ENCODE results near the gene SLC38A7.
"Not testable (repeated sequence)": the region's sequence is repeated elsewhere in the genome, so short reads cannot be mapped to it uniquely, and the experiment has no call there.

SLC38A7 gene

GRCh38 chr16:58678269-58678668 is 6.3 kb downstream of the SLC38A7 start:
- DNase-seq, result no peak

GRCh38 chr16:58670946-58671583 is 13.5 kb downstream of the SLC38A7 start:
- DNase-seq, result no peak

DNA sequence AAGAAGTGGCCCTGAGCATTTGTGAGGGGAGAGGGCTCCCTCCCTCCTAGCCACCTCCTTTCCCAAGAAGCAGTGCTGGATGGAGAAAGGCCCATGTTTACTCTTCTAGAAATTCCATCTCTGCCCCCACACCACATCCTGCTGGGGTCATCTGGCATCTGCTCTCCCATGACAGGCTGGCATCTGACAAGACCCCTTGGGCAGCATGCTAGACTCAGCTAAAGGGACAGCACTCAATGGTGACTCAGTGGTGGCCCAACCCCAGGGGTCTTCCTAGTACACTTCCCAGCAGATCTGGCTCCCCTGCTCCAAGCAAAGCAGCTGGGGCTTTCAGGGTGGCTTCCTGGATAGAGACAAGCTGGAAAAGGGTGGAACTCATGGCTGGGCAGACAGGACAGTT is 14.4 kb downstream of the SLC38A7 start:
- no peak for DNase-seq

DNA sequence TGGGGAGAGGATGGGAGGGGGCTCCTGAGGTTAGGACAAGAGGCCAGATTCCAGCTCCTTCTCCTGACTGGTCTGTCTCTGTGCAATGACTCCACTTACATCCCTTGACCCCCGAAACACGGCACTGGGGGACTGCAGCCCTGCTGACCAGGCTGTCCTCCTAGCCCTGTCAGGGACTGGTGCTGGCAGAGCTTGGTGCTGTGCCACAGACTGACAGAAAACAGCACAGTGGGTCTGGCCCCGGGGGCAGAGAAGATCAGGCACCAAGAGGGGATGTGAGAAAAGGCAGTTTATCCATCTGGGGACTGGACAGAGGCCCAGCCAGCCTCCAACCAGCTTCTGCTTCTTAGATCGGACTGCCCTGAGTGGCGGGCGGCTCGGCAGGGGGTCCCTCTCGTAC is 19.4 kb downstream of the SLC38A7 start:
- no peak for DNase-seq

DNA sequence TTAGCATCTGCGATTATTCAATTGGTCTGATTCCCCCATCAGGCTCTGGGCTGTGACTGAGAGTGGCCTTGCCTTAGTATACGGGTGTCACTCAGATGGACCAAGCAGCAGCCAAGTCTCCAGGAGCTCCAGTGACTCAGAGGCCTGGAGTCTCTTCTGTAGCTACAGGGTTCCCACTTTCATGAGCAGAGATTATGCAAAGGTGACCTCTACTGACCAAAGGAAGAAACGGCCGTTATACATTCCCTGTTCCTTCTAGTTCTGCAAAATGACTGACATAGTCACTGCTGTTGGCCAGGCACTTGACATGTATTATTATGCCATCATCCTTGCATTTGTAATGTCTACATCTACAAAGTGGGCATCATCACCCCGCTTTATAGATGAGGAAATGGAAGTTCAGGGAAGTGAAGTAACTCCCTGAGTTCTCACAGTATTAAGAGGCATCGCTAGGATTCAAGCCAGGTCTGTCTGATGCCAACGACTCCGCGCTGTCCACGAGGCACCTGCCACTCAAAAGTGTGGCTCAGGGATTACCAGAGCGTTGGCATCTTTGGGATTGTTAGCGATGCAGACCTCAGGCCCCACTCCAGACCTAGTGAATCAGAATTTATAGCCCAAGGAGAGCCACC is 23.3 kb downstream of the SLC38A7 start:
- DNase-seq, result no peak

DNA sequence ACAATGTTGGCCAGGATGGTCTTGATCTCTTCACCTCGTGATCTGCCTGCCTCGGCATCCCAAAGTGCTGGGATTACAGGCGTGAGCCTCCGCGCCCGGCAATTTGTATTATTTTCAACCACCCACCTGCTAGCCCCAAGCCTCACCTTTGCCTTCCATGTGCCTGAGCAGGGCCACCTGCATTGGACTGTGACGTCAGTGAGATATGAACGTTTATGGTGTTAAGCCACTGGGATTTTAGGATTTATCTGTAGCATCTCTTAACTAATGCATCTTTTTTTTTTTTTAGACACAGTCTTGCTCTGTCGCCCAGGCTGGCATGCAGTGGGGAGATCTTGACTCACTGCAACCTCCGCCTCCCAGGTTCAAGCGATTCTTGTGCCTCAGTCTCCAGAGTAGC is 24.7 kb downstream of the SLC38A7 start:
- DNase-seq, result not testable (repeated sequence)

- no peak for DNase-seq
Measured at GRCh38 chr16:58658796-58659211, 25.8 kb downstream of the SLC38A7 start.

- DNase-seq, result no peak
Measured at GRCh38 chr16:58656899-58657298, 27.7 kb downstream of the SLC38A7 start.

GRCh38 chr16:58655215-58655596 is 29.4 kb downstream of the SLC38A7 start:
- no peak for DNase-seq

DNA sequence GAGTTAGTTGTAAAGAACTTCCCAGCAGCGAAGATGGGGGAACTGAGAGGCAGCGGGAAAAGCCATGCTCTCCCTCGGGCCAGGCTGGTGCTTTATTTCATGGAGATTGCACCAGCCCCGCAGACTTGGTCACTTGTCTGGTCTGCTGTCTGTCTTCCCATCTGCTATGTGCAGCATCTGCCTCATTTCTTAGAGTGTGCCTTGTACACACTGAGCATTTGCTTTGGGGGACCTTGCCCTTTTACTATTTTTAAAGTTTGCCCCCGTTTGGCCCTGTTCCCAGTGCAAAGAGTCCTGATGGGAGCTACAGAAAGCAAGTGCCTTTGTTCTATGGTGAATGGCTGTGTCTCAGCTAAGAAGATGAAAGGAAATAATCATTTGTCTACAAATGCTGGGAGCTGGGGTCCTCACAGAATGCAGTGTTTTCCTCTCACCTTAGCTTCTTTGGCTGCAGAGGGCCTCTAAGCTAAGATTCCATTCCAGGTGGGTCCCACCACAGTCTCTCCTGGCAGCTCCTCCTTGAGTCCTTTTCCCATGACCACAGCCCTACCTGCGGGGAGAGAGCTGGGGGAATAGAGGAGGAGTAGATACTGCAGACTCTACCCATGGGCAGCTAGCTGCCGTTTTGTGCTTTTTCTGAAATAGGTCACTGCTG is 29.9 kb downstream of the SLC38A7 start:
- no peak for DNase-seq

DNA sequence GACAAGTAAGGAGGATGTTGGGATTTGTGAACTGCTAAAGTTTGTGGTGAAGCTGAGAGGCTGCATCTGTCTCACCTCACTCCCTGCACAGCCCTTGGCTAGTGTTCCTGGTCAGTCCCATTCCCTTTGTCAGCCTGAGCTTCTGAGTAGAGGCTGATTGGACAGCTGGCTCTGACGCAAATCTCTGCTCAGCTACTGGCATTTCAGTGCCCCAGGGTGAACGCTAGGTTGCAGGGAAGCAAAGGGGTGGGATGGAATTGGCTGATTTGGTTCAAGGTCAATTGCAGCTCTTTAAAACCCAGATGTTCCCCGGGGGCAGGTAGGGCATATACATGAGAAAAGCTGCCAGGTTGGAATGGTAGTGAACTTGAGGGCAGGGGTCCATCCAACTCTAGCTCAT is 31.8 kb downstream of the SLC38A7 start:
- no peak for DNase-seq

DNA sequence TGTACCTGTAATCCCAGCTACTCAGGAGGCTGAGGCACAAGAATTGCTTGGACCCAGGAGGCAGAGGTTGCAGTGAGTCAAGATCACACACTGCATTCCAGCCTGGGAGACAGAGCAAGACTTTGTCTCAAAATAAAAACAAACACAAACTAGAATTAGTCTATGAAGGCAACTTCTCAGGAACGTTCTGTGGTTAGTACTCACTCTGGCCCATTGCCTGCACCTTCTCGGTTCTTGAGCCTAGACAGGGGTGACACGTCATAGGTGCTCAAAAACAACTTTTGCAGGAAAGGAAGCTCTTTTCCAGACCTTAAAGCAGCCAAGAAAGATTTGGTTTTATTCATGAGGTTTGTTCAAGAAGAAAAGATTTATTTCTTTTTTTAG is 32.6 kb downstream of the SLC38A7 start:
- no peak for DNase-seq

- DNase-seq, result no peak
Measured at GRCh38 chr16:58649707-58650106, 34.9 kb downstream of the SLC38A7 start.

DNA sequence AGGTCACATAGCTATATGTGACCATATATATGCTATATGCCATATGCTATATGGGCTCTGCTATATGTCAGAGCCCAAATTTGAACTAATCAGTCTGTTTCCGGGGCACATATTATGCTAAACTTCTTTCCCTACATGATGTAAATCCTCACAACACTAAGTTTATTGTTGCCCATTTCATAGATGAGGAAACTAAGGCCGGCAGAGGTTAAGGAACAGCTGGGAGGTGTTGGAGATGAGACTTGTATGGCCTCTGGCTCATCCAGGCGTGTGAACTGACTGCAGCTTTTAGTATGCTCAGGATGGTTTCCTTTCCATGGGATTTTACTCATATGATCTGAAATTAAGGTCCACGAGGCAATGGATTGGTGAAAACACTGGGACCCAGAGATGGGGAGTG is 37.5 kb downstream of the SLC38A7 start:
- no peak for DNase-seq

DNA sequence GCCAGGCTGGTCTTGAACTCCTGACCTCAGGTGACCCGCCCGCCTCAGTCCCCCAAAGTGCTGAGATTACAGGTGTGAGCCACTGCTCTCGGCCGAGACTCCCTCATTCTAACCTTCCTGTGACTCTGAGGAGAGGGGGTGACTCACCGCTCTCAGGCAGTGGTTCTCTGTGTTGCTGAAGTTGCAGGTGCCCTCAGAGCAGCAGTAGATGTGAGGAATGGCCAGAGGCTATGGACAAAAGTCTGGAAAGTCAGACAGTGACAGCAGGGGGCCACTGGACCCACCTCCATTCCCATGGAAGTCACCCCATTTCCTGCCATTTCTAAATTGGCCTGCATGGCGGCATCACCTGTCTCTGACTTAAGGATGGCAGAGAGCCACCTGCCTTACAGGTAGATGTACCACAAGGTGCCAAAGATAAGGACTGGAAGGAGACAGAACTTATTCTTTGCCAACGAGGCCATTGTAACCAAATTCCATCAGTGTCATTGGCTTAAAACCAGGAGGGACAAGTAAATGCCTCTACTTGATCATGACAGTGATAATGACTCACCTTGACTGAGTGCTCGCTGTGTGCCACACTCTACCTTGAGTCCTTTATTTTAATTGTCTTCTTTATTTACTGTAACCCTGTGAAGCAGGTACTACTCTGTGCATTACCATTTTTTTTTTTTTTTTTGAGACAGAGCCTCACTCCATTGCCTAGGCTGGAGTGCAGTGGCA is 39.6 kb downstream of the SLC38A7 start:
- no peak for DNase-seq

GRCh38 chr16:58644108-58644507 is 40.5 kb downstream of the SLC38A7 start:
- DNase-seq, result no peak

DNA sequence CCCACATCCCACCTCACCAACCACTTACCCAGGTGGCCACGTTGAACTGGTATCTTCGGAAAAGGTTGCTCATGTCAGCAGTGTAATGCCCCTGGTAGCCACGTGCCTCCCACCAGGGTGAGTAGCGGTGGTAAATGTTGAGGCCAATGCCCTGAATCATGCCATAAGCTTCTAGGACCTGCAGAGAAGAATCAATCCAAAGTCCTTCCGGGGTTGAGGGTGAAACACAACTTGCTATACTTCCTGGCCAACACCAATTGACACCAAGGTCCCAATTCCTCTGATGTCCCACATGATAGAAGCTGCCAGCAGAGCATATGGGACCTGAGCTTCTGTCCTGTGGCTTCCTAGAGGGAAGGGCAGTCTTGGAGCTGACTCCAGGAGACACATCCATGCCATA is 43.6 kb downstream of the SLC38A7 start:
- DNase-seq, result no peak

DNA sequence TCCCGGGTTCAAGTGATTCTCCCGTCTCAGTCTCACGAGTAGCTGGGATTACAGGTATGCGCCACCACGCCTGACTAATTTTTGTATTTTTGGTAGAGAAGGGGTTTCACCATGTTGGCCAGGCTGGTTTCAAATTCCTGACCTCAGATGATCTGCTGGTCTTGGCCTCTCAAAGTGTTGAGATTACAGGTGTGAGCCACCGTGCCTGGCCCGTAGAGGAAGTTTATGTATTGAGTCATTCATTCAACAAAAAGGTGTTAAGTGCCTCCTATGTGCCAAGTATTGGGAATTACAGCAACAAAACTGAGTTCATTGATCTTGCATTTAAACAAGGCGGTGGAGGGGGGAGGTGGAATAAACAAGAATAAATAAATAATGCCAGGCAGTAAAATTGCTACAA is 44.7 kb downstream of the SLC38A7 start:
- no peak for DNase-seq

- DNase-seq, result no peak
Measured at GRCh38 chr16:58639230-58639629, 45.3 kb downstream of the SLC38A7 start.

GRCh38 chr16:58638148-58639036 is 46.2 kb downstream of the SLC38A7 start:
- DNase-seq, result no peak

GRCh38 chr16:58637021-58637420 is 47.5 kb downstream of the SLC38A7 start:
- not testable (repeated sequence) for DNase-seq

DNA sequence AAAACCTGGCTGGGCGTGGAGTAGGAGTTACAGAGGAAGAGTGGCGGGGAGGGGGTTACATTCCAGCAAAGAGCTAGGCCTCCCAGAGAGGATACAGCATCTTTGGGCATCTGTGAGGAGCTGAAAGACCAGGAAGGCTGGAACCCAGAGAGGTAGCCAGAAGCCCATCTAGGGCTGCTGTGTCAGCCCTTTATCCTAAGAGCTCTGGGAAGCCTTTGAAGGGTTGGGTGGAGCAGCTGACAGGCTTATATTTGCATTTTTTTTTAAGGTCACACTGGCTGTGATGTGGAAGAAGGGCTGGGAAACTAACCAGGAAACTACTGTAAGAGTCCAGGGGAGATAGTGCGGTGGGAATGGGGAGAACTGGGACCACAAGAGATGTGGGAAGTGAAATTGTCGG is 48.1 kb downstream of the SLC38A7 start:
- no peak for DNase-seq

DNA sequence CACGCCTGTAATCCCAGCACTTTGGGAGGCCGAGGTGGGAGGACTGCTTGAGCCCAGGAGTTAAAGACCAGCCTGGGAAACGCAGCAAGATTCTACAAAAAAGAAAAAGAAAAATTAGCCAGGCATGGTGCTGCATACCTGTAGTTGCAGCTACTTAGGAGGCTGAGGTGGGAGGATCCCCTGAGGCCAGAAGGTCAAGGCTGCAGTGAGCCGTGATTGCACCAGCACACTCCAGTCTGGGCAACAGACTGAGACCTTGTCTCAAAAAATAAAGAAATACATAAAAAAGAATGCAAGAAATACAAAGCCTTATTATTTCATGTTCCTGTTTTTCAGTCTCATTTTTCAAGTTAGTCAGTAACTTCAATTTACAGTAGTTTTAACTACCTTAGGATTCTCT is 49.1 kb downstream of the SLC38A7 start:
- no peak for DNase-seq

Measured in stimulated activated CD4-positive, alpha-beta T cell treated with anti-CD3 and anti-CD28 coated beads, Interleukin-4, amount 100 ng/mL, for 4 hours (primary cell).